Endothelial cell of umbilical vein (primary cell): ENCODE results near the gene DHX34. TPM values are rescaled to one million over a fixed set of nuclear protein-coding genes. Genes with fewer than 3 reads are reported as not detected.
"Not testable (repeated sequence)": the region's sequence is repeated elsewhere in the genome, so short reads cannot be mapped to it uniquely, and the experiment has no call there.

Experiments
- BruUV-seq: library from RNA; stranded (reverse); fragments of 400-500 nt; replicated peaks from 2 replicates; lab custom pipeline; 2021; lab: Mats Ljungman, UMichigan
- CTCF ChIA-PET: fragments of 300-600, 350-600 bp; sonication (Branson Sonifier 250); formaldehyde crosslinking; loops from one replicate; lab custom pipeline; 2021; ENCODE audit warnings: antibody characterized with exemption, inconsistent platforms; lab: Charles Lee
- POLR2A ChIA-PET: fragments of 300-600, 350-600 bp; sonication (Branson Sonifier 250); formaldehyde crosslinking; loops from one replicate; lab custom pipeline; 2021; ENCODE audit warnings: antibody characterized with exemption, inconsistent platforms; lab: Charles Lee
- DNase-seq: peaks from one replicate; pipeline ENCODE4 v3.0.0-alpha.2; 2011; ENCODE audit warnings: low read depth, low spot score
- FAIRE-seq: peaks from 2 replicates; lab custom pipeline; 2011; peaks lifted over from hg19 to GRCh38; lab: Jason Lieb, UNC
- H2AFZ ChIP-seq: 2 replicates; pipeline ENCODE4 v1.6.0; 2012; ENCODE audit warnings: low read depth, low read length, control low read depth, inconsistent platforms
- H3K27ac ChIP-seq: 2 replicates; pipeline ENCODE4 v1.5.1; 2011; ENCODE audit warnings: low read depth, mild to moderate bottlenecking, control low read depth, low read length, moderate library complexity; ENCODE audit not compliant: insufficient read depth
- H3K27me3 ChIP-seq, 2 experiments: 2 replicates each; pipeline versions ENCODE4 v1.6.0 to v1.6.1; 2011; ENCODE audit warnings: low read length in 2 of 2, mixed read lengths in 1 of 2; ENCODE audit not compliant: control insufficient read depth in 2 of 2, insufficient read depth in 2 of 2
- H3K36me3 ChIP-seq, 2 experiments: 2 replicates in 1 of 2; 3 replicates in 1 of 2; pipeline ENCODE4 v1.5.1; 2011; ENCODE audit warnings: low read length in 2 of 2, mild to moderate bottlenecking in 1 of 2, moderate library complexity in 1 of 2; ENCODE audit not compliant: control insufficient read depth in 2 of 2, insufficient read depth in 2 of 2; ENCODE audit errors: extremely low read depth in 1 of 2
- H3K4me1 ChIP-seq: 3 replicates; pipeline ENCODE4 v1.5.1; 2011; ENCODE audit warnings: mild to moderate bottlenecking, low read length; ENCODE audit not compliant: control insufficient read depth, insufficient read depth; ENCODE audit errors: extremely low read depth
- H3K4me2 ChIP-seq: 2 replicates; pipeline ENCODE4 v1.6.1; 2011; ENCODE audit warnings: low read length, control low read depth, mixed read lengths; ENCODE audit not compliant: insufficient read depth
- H3K4me3 ChIP-seq, 3 experiments: fragments of 200-600 bp in 1 of 3; sonication (generic), shearing (Covaris generic) in 1 of 3; replicated peaks in 1 of 3; 2 replicates each; pipeline ENCODE4 v1.5.1; 2011 to 2016; ENCODE audit warnings: control low read depth in 3 of 3, low read length in 3 of 3, mild to moderate bottlenecking in 2 of 3, inconsistent platforms in 1 of 3, low read depth in 1 of 3, moderate library complexity in 1 of 3; ENCODE audit not compliant: insufficient read depth in 1 of 3
- H3K79me2 ChIP-seq: 2 replicates; pipeline ENCODE4 v1.6.0; 2012; ENCODE audit warnings: low read length, inconsistent platforms; ENCODE audit not compliant: control insufficient read depth, insufficient read depth
- H3K9ac ChIP-seq: replicated peaks from 2 replicates; pipeline ENCODE3; 2011; ENCODE audit warnings: low read length, control low read depth; ENCODE audit not compliant: insufficient read depth; ENCODE audit errors: extremely low read depth
- H3K9me1 ChIP-seq: replicated peaks from 3 replicates; pipeline ENCODE4 v1.6.0; 2011; ENCODE audit warnings: mild to moderate bottlenecking, low read length; ENCODE audit not compliant: control insufficient read depth, insufficient read depth; ENCODE audit errors: extremely low read depth
- H3K9me3 ChIP-seq: replicated peaks from 2 replicates; pipeline ENCODE4 v1.5.1; 2012; ENCODE audit warnings: low read length, inconsistent platforms; ENCODE audit not compliant: control insufficient read depth, insufficient read depth
- H4K20me1 ChIP-seq: replicated peaks from 2 replicates; pipeline ENCODE3; 2011; ENCODE audit warnings: mild to moderate bottlenecking, low read length; ENCODE audit not compliant: control insufficient read depth, insufficient read depth; ENCODE audit errors: extremely low read depth
- CTCF ChIP-seq, 2 donors: IDR thresholded peaks; 1 replicate in 1 of 2; 2 replicates in 1 of 2; pipeline ENCODE4 v1.5.1; 2011; ENCODE audit warnings: low read length in 2 of 2, mild to moderate bottlenecking in 2 of 2, moderate library complexity in 2 of 2, control low read depth in 1 of 2, inconsistent platforms in 1 of 2, low read depth in 1 of 2; ENCODE audit not compliant: insufficient read depth in 1 of 2; ENCODE audit errors: extremely low read depth in 1 of 2
- EZH2 ChIP-seq: IDR thresholded peaks from 2 replicates; pipeline ENCODE4 v1.6.1; 2012; ENCODE audit warnings: borderline replicate concordance, low read depth, mild to moderate bottlenecking, moderate library complexity, low read length, inconsistent platforms; ENCODE audit not compliant: severe bottlenecking
- FOS ChIP-seq: IDR thresholded peaks from 2 replicates; pipeline ENCODE4 v1.6.1; 2011; ENCODE audit warnings: mild to moderate bottlenecking, low read length, moderate library complexity, borderline replicate concordance; ENCODE audit not compliant: insufficient read depth
- GATA2 ChIP-seq: IDR thresholded peaks from 2 replicates; pipeline ENCODE4 v1.7.0; 2011; ENCODE audit warnings: low read depth, mild to moderate bottlenecking, moderate library complexity, mixed read lengths, low read length; ENCODE audit not compliant: insufficient read length, insufficient read depth
- JUN ChIP-seq: IDR thresholded peaks from 2 replicates; pipeline ENCODE4 v1.6.1; 2011; ENCODE audit warnings: borderline replicate concordance, low read depth; ENCODE audit not compliant: insufficient read length, insufficient read depth
- MAX ChIP-seq: IDR thresholded peaks from 2 replicates; pipeline ENCODE4 v1.6.1; 2011; ENCODE audit not compliant: insufficient read depth, insufficient read length
- MYC ChIP-seq: IDR thresholded peaks from one replicate; pipeline ENCODE4 v1.6.1; 2011; ENCODE audit warnings: mild to moderate bottlenecking, low read depth, low read length
- POLR2A ChIP-seq: IDR thresholded peaks from 2 replicates; pipeline ENCODE4 v1.6.1; 2012; ENCODE audit warnings: low read depth, mild to moderate bottlenecking, control low read depth, low read length
- POLR2AphosphoS5 ChIP-seq: IDR thresholded peaks from 2 replicates; pipeline ENCODE4 v1.6.1; 2012; ENCODE audit warnings: low read depth, mild to moderate bottlenecking, control low read depth, low read length, moderate library complexity; ENCODE audit not compliant: insufficient read depth
- dilution Hi-C: fragments of 300-500 bp; cut with MboI; formaldehyde crosslinking; loops from one replicate; pipeline ENCODE4 v1.15.0; 2019; ENCODE audit warnings: low sequenced_read_pairs; ENCODE audit not compliant: extremely low pct_ligation_motif_present
- intact Hi-C: fragments of 100-400 bp; cut with micrococcal nuclease; formaldehyde crosslinking; loops from one replicate; pipeline ENCODE4 v1.10.0; 2022
- polyA plus RNA-seq, 4 experiments: library from polyadenylated mRNA; depleted of rRNA in 3 of 4; stranded (reverse) in 3 of 4; unstranded in 1 of 4; fragments of >200 nt; gene quantifications; 2 replicates each; pipeline versions ENCODE4 v1.2.1 to v1.2.3, GENCODE V29; 2011 to 2012; ENCODE audit warnings: missing spikeins in 1 of 4
- total RNA-seq: library from RNA; stranded (reverse); gene quantifications from 2 replicates; pipeline ENCODE4 v1.2.3, GENCODE V29; 2021

DHX34 gene
- total and polyA plus RNA-seq, 2 donors (not counting 3 experiments of a cell fraction or from before 2014, with no cell fraction given), result 12.8 to 20.7 TPM

DNA sequence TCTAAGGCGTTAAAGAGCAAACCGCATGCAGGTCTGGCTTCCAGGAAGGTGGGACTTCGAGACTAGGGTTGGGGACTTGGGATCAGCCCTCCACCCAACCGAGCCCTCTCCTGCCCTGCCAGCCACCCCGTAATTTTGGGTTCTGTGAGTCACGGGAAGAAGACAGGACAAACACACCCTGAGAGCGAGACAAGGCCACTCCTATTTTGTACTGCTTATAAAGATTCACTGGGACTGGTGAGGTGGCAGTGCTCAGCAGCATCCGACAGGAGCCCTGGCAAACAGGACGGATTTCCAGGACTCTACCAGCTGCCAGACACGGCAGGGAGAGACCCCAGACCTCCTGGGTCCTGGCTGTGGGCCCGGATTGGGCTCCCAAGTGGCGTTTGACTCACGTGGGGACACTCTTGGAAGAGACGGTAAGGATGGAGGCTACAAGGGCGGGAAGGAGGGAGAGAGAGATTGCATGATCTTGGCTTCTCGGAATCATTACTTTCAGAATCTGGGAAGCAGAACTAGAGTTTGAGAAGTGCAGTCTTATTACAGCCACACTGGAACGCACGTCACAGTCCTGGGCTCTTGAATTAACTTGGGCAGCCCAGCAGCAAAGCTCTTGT lies 17.1 kb upstream of the DHX34 start, which contains the start of gene C5AR2:
Gene C5AR2 (plus strand): TSS at position 245 of the 617 bp plus-strand sequence. CDS start 8,625 bp downstream, outside the sequence.
- Histone ChIP-seq H3K9me1 (no peaks in the 10 kb centered on the region), H3K4me3 (no peak within 1 kb of the TSS), H3K27me3 (no peaks in the 10 kb centered on the region), H3K79me2 (no peaks in the 10 kb centered on the region), H3K36me3 (no peaks in the 10 kb centered on the region), H4K20me1 (no peaks in the 10 kb centered on the region), H3K9me3 (no peaks in the 10 kb centered on the region), H3K4me2 (no peak within 1 kb of the TSS), H2AFZ (no peak within 1 kb of the TSS), H3K4me1 (peaks cover 5% of the 10 kb centered on the region), H3K27ac (no peak within 1 kb of the TSS), H3K9ac (no peak within 1 kb of the TSS)
- BruUV-seq, result no TSS peak
- ChIA-PET POLR2A (no interaction called here), CTCF (no interaction called here)
- FAIRE-seq (no peak), DNase-seq (no peak)
- no peak for TF ChIP-seq MAX
- TF ChIP-seq POLR2AphosphoS5, result no peak
- TF ChIP-seq FOS, result no peak
- no peak for TF ChIP-seq JUN
- no peak for TF ChIP-seq MYC
- TF ChIP-seq GATA2, result no peak
- no peak for TF ChIP-seq POLR2A
- TF ChIP-seq EZH2, result no peak
- no peak for TF ChIP-seq CTCF (IDR thresholded peaks at IDR 0.05; ENCODE audit: extremely low read depth in 1 of 2, insufficient read depth in 1 of 2, low read depth in 1 of 2, low read length in 2 of 2)
- intact Hi-C loops (no loop called here), dilution Hi-C loops (no loop called here)

DNA sequence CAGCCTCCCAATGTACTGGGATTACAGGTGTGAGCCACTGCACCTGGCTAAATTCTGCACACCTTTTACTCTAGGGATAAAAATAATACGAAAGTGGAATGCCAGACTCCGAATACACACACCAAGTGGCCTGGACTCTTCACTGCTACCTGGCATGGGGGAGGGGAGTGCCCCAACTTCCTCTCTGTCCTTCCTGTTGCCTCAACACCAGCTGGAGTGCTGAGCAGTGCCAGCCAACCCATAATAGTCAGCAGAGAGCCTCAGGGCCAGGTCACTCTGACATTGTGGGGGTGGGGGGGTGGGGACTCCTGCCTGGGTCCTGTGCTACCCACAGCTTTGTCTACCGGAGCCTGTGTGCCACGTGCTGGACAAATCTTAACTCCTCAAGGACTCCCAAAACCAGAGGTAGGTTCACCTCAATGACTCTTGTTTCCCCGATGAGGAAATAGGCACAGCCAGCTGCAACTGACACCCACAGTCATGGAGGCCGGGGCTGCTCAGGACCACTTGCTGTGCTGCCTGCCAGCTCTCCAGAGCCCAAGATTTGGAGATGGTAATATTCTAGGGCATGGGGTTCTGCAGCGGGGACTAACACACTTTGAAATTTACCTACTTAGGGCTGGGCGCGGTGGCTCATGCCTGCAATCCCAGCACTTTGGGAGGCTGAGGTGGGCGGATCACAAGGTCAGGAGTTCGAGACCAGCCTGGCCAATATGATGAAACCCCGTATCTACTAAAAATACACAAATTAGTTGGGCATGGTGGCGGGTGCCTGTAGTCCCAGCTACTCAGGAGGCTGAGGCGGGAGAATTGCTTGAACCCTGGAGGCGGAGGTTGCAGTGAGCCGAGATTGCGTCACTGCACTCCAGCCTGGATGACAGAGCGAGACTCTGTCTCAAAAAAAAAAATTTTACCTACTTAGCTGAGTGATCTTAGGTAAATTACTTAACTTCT lies 12.1 kb upstream of the DHX34 start:
- H3K9me1 ChIP-seq, H3K27me3 ChIP-seq, H3K4me2 ChIP-seq, H3K36me3 ChIP-seq, H3K27ac ChIP-seq, H4K20me1 ChIP-seq, H3K4me3 ChIP-seq, intact Hi-C loops, H3K79me2 ChIP-seq, H3K4me1 ChIP-seq, H2AFZ ChIP-seq, BruUV-seq, H3K9me3 ChIP-seq, DNase-seq, H3K9ac ChIP-seq, FAIRE-seq, POLR2A ChIA-PET, dilution Hi-C loops: not testable (repeated sequence)
- CTCF ChIA-PET, result interaction anchor here (2.0 kb wide), 2 partner anchors 12 to 54 kb away, joined by 5 read pairs; partner anchors contain the start of gene DHX34
